Measurements from ENCODE around the gene NASP. TPM values are rescaled to one million over a fixed set of nuclear protein-coding genes. Genes with fewer than 3 reads are reported as not detected.

NASP gene
- total and polyA plus RNA-seq, 9 donors = 60.4 to 122 (median 83.0) TPM

GRCh38 chr1:45583264-45583665 lies 576 bp upstream of the NASP start:
- TF ChIP-seq CTCF (IDR thresholded peaks at IDR 0.05) (no peak), EP300 (IDR thresholded peaks at IDR 0.05) (no peak), POLR2A (IDR thresholded peaks at IDR 0.05) (no peak)
- Histone ChIP-seq H3K4me1 (ENCODE audit: insufficient read depth) (peaks cover 9% of the 10 kb centered on the region), H3K9me3 (no peaks in the 10 kb centered on the region), H3K36me3 (no peaks in the 10 kb centered on the region), H3K4me3 (peak overlapping the region; percentile 71), H3K27me3 (no peaks in the 10 kb centered on the region), H3K27ac (peak overlapping the region; percentile 18 to 82)
- intact Hi-C loops (cut with DNase I) = loop anchor here in 1 of 4 donors (5.0 to 10.0 kb wide), 3 partner anchors 104 to 568 kb away; partner anchors contain the start of genes GPBP1L1, HECTD3, MUTYH and TMEM69
- 0% methylated on average over 19 of the region's 19 CpGs for WGBS, 3 donors
- peak; percentile 93 to 96 (median 94) for DNase-seq

GRCh38 chr1:45584351-45585109 lies 689 bp downstream of the NASP start:
- Histone ChIP-seq H3K27me3 (no peaks in the 10 kb centered on the region), H3K4me1 (ENCODE audit: insufficient read depth) (peaks cover 11% of the 10 kb centered on the region), H3K9me3 (no peaks in the 10 kb centered on the region), H3K36me3 (no peaks in the 10 kb centered on the region), H3K27ac (peak overlapping the region; percentile 79 to 82), H3K4me3 (peak overlapping the region; percentile 71)
- peak; percentile 84 to 92 (median 89) for DNase-seq
- 0 to 1% (median 0%) methylated on average over 45 to 59 of the region's 59 CpGs for WGBS, 3 donors
- intact Hi-C loops (cut with DNase I) = loop anchor here in 1 of 4 donors (5.0 to 10.0 kb wide), 3 partner anchors 103 to 570 kb away; partner anchors contain the start of genes GPBP1L1, HECTD3, MUTYH and TMEM69
- TF ChIP-seq EP300 (IDR thresholded peaks at IDR 0.05) = no peak
- TF ChIP-seq CTCF (IDR thresholded peaks at IDR 0.05) = peak in 2 of 3 donors; percentile 9 to 15
- TF ChIP-seq POLR2A (IDR thresholded peaks at IDR 0.05) = no peak

GRCh38 chr1:45585110-45585426 lies 1.2 kb downstream of the NASP start:
- no peak for DNase-seq
- Histone ChIP-seq H3K4me1 (ENCODE audit: insufficient read depth) (peaks cover 11% of the 10 kb centered on the region), H3K4me3 (peak overlapping the region; percentile 71), H3K36me3 (no peaks in the 10 kb centered on the region), H3K27ac (peak overlapping the region in 1 of 2 donors; percentile 82), H3K27me3 (no peaks in the 10 kb centered on the region), H3K9me3 (no peaks in the 10 kb centered on the region)
- WGBS, 3 donors = 1 to 4% (median 1%) methylated on average over 5 of the region's 5 CpGs
- TF ChIP-seq EP300 (IDR thresholded peaks at IDR 0.05) = no peak
- no peak for TF ChIP-seq POLR2A (IDR thresholded peaks at IDR 0.05)
- no peak for TF ChIP-seq CTCF (IDR thresholded peaks at IDR 0.05)
- intact Hi-C loops (cut with DNase I) = loop anchor here in 1 of 4 donors (10.0 kb wide), 2 partner anchors 240 to 570 kb away; partner anchors contain the start of genes HECTD3, MUTYH, TOE1 and UROD

- Histone ChIP-seq H3K4me3 (peak overlapping the region; percentile 71), H3K36me3 (no peaks in the 10 kb centered on the region), H3K4me1 (ENCODE audit: insufficient read depth) (peaks cover 11% of the 10 kb centered on the region), H3K27ac (no peak overlapping the region), H3K9me3 (no peaks in the 10 kb centered on the region), H3K27me3 (no peaks in the 10 kb centered on the region)
- TF ChIP-seq CTCF (IDR thresholded peaks at IDR 0.05) (no peak), EP300 (IDR thresholded peaks at IDR 0.05) (no peak), POLR2A (IDR thresholded peaks at IDR 0.05) (no peak)
- intact Hi-C loops (cut with DNase I) = loop anchor here in 1 of 4 donors (10.0 kb wide), 2 partner anchors 241 to 571 kb away; partner anchors contain the start of genes HECTD3, MUTYH, TOE1 and UROD
- no peak for DNase-seq
- WGBS, 3 donors = 31 to 40% (median 39%) methylated on average over 7 of the region's 7 CpGs
Measured at GRCh38 chr1:45585496-45586075, 1.7 kb downstream of the NASP start.

Measured in ovary (tissue), 9 donors.